ENCODE data around the gene SPTBN4.

- TF ChIP-seq CTCF (conservative IDR thresholded peaks at IDR 0.05 in 1 of 2, IDR thresholded peaks at IDR 0.05 in 1 of 2; ENCODE audit: low read depth in 1 of 2, low read length in 2 of 2) (no peak), EZH2 (IDR thresholded peaks at IDR 0.05; ENCODE audit: low read length, missing control alignments) (no peak)
Observed at GRCh38 chr19:40422748-40423566, 43.8 kb upstream of the SPTBN4 start.

Measured in fibroblast of lung (primary cell).